ENCODE data around the gene STRAP. TPM values are rescaled to one million over a fixed set of nuclear protein-coding genes. Genes with fewer than 3 reads are reported as not detected.
"Not testable (repeated sequence)": the region's sequence is repeated elsewhere in the genome, so short reads cannot be mapped to it uniquely, and the experiment has no call there.

Gene STRAP
- total RNA-seq, 1 donor from 2014 or later = 123 TPM

DNA sequence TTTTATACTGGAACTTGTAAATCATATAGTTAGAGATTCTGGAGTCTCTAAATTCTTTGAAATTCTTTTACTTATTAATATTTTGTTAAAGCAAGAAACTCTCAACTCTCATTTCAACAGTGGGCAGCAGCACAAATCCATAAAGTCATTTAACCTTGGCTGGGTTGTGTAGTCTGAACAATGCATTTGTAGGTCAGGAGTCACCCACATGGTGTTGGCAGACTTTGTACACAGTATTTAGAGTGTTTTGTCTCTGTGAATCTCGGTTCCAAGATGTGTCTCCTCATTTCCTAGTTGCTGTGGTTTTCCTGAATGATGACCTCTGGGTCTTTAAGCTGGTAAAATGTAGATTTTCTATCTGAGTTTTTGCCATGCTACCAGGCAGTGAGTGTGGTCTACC is 20.8 kb upstream of the STRAP start:
- ATAC-seq (ENCODE audit: poor library complexity) = peak; percentile 25
- no peak for DNase-seq
- intact Hi-C loops (cut with DNase I) = no loop called here

DNA sequence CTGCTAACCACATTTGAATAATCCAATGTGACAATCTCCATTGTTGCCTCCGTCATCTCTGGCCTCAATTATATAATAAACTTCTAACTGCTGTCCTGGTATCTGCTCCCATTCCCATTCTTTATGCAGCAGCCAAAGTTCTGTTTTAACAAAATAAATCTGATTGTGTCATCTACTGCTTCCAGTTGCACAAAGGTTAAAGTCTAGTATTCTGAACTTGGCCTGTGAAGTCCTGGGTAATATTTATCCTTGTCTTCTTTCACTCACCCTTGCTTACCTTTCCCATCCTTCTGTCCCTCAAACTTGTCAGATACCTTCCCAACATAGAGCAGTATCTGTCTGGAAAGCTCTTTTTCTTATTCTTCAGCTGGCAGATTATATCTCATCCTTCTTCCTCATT is 19.3 kb upstream of the STRAP start:
- intact Hi-C loops (cut with DNase I) = no loop called here
- ATAC-seq (ENCODE audit: poor library complexity) (no peak), DNase-seq (no peak)

DNA sequence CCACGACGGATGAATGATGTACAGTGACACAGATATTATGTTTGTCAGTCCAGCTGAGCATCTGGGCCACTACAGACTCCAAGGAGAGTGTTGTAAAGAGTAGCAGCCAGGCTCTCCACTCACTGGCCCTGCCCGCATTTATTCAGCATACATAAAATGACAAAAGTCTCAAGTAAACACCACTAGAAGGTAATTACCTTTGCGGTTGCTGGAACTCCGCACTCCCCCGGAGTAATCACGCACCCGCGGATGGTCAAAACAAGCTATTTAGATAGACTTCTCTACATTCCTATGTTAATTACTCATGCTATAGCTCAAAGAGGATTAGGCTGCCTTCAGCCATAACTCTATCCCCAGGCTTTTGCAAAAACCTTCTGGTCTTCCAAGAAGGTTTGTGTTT is 18.8 kb upstream of the STRAP start:
- intact Hi-C loops (cut with DNase I) = no loop called here
- ATAC-seq (ENCODE audit: poor library complexity) = no peak

DNA sequence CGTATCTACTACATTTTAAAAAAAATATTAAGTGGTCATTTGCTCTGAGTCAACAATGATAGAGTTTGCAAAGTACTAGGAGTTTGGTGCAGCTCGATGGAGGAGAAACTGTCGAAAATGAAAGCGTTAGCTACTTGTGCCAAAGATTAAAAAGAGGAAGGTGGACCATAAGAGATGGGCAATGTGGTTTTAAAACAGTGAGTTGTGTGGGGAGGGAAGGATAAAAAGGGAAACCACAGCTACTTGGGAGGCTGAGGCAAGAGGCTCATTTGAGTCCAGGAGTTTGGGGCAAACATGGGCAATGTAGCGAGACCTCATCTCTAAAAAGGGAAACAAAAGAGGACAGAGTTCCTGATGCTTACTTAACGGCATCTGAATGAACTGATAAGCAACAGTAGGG is 18.2 kb upstream of the STRAP start:
- DNase-seq (no peak), ATAC-seq (ENCODE audit: poor library complexity) (no peak)
- intact Hi-C loops (cut with DNase I) = no loop called here

More for the DNA sequence above, 18.8 kb upstream of the STRAP start:
- DNase-seq = no peak

DNA sequence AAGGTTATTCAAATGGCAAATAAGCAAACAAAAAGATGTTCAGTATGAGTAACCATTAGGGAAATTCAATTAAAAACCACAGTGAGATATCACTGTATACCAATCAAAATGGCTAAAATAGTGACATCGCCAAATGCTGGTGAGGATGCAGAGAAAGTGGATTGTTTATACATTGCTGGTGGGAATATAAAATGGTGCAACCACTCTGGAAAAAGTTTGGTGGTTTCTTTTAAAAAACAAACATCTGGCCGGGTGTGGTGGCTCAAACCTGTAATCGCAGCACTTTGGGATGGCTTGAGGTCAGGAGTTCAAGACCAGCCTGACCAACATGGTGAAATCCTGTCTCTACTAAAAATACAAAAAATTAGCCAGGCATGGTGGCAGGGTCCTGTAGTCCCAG is 14.0 kb upstream of the STRAP start:
- intact Hi-C loops (cut with DNase I) = no loop called here
- no peak for ATAC-seq (ENCODE audit: poor library complexity)

DNA sequence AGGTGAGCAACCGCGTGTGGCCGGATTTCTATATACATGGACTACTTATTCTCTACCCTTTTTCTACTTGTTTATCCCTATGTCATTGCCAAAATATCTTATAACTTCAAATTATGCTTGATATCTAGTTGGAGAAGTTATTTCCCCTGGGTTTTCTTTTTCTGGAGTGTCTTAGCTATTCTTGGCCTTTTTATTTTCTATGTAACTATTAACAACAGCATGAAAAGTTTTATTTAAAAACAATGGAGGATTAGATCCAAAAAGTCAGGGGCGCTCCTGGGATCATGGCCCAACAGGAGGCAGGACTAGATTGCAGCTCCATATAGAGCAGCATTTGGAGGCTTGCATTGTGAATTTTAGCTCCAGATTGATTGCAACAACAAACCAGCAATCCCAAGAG is 8.6 kb upstream of the STRAP start:
- intact Hi-C loops (cut with DNase I) = no loop called here
- ATAC-seq (ENCODE audit: poor library complexity) = no peak
- no peak for DNase-seq

More for the DNA sequence above, 14.0 kb upstream of the STRAP start:
- no peak for DNase-seq

DNA sequence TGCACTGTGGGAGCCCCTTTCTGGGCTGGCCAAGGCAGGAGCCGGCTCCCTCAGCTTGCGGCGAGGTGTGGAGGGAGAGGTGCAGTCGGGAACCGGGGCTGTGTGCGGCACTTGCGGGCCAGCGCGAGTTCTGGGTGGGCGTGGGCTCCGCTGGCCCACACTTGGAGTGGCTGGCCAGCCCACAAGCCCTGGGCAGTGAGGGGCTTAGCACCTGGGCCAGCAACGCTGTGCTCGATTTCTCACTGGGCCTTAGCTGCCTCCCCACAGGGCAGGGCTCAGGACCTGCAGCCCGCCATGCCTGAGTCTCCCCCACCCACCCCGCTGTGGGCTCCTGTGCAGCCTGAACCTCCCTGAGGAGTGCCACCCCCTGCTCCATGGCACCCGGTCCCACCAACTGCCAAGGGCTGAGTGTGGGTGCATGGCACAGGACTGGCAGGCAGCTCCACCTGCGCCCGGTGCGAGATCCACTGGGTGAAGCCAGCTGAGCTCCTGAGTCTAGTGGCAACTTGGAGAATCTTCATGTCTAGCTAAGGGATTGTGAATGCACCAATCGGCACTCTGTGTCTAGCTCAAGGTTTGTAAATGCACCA is 7.5 kb upstream of the STRAP start:
- intact Hi-C loops (cut with DNase I); DNase-seq; ATAC-seq (ENCODE audit: poor library complexity): not testable (repeated sequence)

DNA sequence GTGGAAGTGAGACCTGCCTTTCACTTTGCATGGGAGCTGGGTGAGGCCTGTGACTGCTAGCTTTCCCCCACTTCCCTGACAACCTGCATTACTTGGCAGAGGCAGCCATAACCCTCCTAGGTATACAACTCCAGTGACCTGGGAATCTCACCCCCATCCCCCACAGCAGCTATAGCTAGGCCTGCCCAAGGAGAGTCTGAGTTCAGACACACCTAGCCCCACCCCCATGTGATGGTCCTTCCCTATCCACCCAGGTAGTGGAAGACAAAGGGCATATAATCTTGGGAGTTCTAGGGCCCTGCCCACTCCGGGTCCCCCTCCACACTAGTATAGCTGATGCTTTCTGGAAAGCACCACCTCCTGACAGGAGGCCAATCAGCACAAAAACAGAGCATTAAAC is 6.3 kb upstream of the STRAP start:
- intact Hi-C loops (cut with DNase I) = no loop called here
- no peak for DNase-seq
- ATAC-seq (ENCODE audit: poor library complexity) = no peak

DNA sequence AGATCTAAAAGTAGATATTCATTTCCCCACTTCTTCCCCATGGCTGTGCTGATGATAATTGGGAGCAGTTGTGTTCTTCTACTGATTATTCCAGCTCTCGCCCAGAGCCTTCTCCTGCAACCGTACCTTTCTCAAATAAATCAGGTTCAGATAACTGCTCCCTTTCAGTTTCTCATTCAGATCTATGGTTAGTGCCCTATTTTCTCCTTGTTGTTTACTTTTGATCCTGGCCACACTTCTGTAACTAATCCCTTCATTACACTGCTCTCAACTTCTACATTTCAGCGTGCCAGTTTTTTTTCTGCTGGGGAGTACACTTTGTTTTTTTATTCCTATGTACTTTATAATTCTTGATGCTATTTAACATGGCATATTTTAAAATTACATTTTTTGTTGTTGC is 2.8 kb upstream of the STRAP start:
- intact Hi-C loops (cut with DNase I) = no loop called here
- ATAC-seq (ENCODE audit: poor library complexity) (no peak), DNase-seq (no peak)

DNA sequence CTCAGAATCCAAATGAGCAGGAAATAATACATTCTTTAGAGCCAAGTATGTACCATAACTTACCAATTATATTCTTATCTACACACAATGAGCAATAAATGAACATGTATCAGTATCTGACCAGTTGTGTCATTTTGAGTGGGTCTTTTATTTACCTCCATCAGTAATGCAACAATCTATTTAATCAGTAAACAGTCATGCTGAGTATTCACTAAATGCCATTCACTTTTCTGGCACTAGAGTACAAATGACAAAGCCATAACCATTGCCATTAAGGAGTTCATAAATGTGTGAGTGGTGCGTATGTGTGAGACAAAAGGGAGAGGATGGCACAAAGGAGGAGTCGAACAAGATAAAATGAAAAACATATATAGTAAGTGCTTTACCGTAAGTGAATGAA is 1.5 kb upstream of the STRAP start:
- ATAC-seq (ENCODE audit: poor library complexity) = no peak

DNA sequence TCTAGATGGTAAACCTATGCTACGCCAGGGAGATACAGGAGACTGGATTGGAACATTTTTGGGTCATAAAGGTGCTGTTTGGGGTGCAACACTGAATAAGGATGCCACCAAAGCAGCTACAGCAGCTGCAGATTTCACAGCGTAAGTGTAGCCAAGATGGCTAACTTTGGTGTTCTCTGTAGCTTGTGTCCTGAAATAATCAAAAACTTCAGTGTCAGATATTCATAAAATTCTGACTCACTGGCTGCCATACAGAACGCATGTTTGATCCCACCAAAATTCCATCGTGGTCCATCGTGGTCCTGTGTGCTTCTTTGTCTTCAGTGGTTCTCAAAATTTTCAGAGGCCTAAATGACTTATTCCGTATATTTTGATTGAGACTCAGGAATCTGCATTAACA is 1.3 kb downstream of the STRAP start:
- no peak for DNase-seq
- intact Hi-C loops (cut with DNase I) = no loop called here
- ATAC-seq (ENCODE audit: poor library complexity) = no peak

More for the DNA sequence above, 1.5 kb upstream of the STRAP start:
- no peak for DNase-seq
- intact Hi-C loops (cut with DNase I) = no loop called here

DNA sequence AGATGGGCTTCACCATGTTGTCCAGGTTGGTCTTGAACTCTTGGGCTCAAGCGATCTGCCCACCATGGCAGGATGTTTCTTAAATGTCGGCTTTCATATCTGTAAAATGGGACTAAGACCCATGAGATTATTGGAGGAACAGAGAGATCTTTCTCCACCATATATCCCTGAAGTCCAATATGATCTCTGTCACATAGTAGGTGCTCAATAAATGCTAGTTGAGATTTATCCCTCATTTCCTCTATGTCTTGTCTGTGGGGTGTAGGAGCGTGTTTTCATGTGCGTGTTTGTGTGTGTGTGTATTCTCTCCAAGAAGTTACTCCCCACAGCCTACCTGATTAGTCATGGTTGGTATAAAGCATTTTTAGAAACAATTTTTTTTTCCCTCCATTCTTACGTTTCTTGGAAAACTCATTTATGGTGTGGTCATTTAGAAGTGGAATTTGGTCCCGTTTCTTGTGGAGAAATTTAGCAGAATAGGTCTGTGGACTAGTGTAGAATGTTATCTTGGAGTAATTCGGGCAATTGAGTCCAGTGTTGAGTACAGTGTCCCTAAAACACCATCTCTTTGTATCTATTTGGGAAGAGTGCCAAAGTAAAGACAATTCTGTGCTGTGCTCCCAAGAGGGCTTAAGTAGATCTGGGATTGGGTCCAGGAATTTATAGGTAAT is 4.3 kb downstream of the STRAP start:
- no peak for ATAC-seq (ENCODE audit: poor library complexity)
- no peak for DNase-seq
- intact Hi-C loops (cut with DNase I) = no loop called here

DNA sequence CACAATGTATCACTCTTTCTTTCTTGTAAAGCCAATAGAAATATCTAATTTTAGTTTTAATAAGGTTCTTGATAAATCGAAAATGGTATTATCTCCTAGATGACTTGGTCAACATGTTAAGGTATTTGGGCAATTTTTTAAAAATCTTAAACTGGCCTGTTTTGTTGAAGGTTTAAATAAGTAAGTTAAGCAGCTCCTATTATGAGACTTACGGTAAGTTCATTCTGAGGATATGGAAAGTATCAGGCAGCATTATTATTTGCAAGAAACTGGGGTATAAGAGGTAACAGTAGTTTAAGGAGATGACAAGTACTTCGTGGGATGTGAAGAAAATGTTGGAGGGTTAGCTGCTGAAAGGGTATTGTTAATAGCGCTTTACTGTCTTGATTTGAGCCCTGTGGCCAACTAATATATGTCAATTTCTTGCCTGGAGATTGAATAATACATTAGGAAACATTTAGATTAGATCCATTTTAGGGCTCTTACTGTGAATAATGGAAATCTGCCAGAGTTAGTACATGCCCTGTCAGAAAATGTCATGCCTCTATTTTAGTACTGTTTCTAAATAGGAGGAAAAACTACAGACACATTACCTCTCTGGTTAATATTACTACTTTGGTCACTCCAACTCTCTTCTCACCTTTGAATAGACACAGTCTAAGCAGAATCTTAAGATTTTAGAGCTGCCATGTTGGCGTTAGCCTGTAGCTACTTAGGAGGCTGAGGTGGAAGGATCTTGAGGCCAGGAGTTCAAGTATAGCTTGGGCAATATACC is 5.0 kb downstream of the STRAP start:
- ATAC-seq (ENCODE audit: poor library complexity) (peak; percentile 25), DNase-seq (no peak)
- intact Hi-C loops (cut with DNase I) = no loop called here

DNA sequence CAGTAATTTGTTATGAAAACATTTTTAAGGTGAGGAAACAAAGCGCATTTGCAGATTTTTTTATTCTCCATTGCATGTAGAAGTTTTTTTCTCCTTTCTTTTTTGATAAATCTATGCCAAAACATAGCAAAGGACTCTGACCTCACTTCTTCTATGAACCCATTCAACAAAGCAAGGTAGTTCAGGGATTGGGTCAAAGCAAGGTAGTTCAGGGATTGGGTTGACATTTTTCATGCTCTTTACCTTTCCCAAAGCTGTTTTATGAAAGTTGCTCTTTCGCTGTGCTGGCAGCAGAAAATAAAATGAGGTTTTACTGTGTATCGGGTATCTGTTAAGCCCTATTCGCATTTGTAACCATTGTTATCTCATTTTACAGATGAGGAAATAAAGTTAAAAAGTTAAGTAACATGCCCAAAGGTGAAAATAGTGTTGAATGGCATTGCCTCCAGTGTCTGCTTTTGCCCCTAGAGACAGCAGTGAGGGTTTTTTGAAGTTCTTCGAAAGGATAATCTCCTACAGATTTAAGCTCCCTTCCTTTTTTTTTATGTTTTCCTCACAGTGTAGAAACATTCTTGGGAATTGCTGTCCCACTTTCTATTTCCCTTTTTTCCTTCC is 10.6 kb downstream of the STRAP start:
- intact Hi-C loops (cut with DNase I) = no loop called here
- no peak for DNase-seq
- ATAC-seq (ENCODE audit: poor library complexity) = no peak

DNA sequence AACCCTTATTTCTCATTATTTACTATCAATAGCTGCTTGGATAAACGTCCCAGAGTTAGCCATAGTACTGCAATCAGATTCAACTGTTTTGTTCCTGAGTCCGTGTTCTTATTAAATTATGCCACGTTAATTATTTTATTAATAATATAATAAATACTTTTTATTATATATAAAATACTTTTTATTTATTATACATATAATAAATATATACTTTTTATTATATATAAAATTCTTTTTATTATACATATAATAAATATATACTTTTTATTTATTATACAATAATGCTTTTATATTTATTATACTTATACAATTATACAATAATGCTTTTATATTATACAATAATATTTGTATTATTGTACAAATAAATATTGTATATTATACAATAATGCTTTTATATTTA is 11.1 kb downstream of the STRAP start:
- intact Hi-C loops (cut with DNase I) = no loop called here
- DNase-seq (no peak), ATAC-seq (ENCODE audit: poor library complexity) (no peak)

DNA sequence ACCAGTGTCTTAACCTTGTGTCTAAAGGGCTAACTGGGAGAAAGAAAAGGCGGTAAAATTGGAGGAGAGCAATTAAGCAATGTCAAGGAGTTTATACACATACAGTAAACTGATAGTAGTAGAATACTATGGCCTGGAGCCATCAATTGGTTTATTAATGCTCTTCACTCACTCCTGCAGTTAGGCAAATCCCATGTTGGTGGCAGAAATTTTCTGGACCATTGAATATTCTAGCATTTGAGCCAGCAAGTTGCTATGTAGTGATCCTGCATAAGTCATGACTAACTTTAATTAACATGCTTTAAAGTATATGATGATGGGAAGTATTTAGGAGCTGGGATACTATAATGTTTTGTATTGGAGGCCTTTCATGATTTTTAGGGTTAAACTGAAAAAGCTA is 14.7 kb downstream of the STRAP start:
- intact Hi-C loops (cut with DNase I) = no loop called here
- DNase-seq (no peak), ATAC-seq (ENCODE audit: poor library complexity) (no peak)

DNA sequence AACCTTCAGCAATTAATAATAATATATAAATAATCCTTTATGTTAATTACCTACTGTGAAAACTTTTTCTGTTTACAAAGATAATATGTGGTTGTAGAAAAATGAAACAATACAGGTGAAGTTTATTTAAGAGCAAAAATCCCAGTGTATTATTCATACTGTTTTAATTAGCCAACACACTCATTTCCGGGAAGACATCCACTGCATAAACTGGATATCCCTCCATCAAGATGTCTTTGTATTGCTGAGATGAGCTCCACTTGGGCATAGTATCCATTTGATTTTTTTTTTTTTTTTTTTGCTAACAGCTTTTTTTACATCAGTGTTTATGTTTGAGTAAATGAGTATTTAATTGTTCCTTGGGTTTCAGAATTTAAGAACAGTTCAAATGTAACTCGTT is 15.2 kb downstream of the STRAP start:
- DNase-seq (no peak), ATAC-seq (ENCODE audit: poor library complexity) (no peak)
- intact Hi-C loops (cut with DNase I) = no loop called here

DNA sequence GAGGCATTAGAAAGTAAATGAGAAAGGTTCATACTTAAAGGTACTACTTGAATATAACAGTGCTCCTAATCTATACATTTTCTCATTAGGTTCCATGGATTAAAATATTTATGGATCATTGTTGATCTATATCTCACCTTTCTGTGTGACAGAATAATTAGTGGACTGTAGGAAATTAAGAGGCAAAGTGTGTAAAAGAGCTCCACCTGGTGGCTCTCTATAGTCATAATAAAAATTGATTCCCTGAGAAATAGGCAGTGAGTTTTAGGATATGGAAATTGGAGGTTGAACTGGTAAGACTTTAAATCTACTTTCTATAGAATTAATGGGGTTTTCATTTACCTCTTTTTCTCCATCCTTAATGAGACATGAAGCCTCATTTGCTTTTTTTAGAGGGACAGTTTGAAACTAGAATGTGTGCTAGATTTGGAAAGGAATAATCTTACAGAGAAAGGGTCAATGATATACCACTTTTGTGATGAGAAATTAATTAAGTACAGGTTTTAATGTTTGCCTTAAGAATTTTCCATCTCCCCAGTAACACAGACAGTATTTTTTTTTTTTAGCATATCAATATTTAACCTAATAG is 17.2 kb downstream of the STRAP start:
- intact Hi-C loops (cut with DNase I) = no loop called here
- ATAC-seq (ENCODE audit: poor library complexity) = no peak
- no peak for DNase-seq

DNA sequence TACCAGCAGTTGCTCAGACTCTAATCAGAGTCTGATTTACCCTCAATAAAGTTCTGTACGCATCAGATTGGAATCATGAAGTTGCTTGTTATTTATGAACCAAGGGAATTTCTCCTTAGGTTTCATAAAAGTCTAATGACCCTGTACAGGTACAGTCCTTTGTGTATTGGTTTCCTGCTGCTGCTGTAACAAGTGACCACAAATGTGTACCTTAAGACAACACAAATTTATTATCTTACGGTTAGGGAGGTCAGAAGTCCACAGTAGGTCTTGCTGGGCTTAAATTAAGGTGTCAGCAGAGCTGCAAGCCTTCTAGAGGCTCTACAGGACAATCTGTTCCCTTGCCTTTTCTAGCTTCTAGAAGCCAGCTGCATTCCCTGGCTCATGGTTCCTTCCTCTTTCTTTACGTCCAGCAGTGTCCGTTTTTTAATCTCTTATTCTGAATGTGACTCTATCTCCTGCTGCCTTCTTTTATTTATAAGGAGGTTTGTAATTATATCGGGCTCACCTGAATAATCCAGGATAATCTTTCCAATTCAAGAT is 22.3 kb downstream of the STRAP start:
- intact Hi-C loops (cut with DNase I) = no loop called here
- DNase-seq = no peak
- peak; percentile 78 for ATAC-seq (ENCODE audit: poor library complexity)

All from Right ventricle myocardium superior (tissue), 1 donor.